ENCODE measurements around the gene HACD2.

DNA sequence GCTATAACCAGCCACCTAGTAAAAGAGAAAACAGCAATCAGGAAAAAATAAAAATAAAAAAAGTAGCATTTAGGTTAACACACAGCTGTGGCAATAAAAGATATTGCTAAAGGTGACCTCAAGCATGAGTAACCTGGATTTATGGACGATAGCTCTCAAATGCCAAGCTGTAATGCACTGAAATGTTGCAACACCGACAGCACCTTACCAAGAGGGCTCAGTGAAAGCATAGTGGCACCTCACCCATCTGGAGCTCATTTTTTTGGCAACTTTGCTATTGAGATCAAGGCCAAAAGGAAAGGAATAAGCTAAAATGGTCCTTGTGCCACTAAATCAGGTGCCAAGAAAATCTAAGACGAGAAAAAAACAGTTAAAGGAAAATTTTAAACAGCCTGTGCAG lies 2.5 kb downstream of the HACD2 start:
- no peak for TF ChIP-seq EZH2phosphoT487 (conservative IDR thresholded peaks at IDR 0.05; ENCODE audit: low read length)
- TF ChIP-seq, protein P1, sequence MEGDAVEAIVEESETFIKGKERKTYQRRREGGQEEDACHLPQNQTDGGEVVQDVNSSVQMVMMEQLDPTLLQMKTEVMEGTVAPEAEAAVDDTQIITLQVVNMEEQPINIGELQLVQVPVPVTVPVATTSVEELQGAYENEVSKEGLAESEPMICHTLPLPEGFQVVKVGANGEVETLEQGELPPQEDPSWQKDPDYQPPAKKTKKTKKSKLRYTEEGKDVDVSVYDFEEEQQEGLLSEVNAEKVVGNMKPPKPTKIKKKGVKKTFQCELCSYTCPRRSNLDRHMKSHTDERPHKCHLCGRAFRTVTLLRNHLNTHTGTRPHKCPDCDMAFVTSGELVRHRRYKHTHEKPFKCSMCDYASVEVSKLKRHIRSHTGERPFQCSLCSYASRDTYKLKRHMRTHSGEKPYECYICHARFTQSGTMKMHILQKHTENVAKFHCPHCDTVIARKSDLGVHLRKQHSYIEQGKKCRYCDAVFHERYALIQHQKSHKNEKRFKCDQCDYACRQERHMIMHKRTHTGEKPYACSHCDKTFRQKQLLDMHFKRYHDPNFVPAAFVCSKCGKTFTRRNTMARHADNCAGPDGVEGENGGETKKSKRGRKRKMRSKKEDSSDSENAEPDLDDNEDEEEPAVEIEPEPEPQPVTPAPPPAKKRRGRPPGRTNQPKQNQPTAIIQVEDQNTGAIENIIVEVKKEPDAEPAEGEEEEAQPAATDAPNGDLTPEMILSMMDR (IDR thresholded peaks at IDR 0.05; ENCODE audit: insufficient read depth, low read length, poor library complexity, severe bottlenecking) = no peak

Data from SU-DHL-6 (cell line).